Activated CD8-positive, alpha-beta T cell treated with anti-CD3 and anti-CD28 coated beads, Interleukin-2, amount 10 ng/mL, durations not matched to agents 7 days and 5 days (primary cell): Measurements from ENCODE around the gene SEC14L6. TPM values are rescaled to one million over a fixed set of nuclear protein-coding genes. Genes with fewer than 3 reads are reported as not detected.
"Not testable (repeated sequence)": the region's sequence is repeated elsewhere in the genome, so short reads cannot be mapped to it uniquely, and the experiment has no call there.

Experiments
- ATAC-seq: fragments of 150-1000 bp; cut with Tn5 transposase; one replicate; pipeline ENCODE4 v1.10.0; 2021; ENCODE audit warnings: moderate library complexity
- CTCF ChIA-PET: fragments of 350-600 bp; sonication (Branson Sonifier 250); formaldehyde crosslinking; loops from one replicate; lab custom pipeline; 2021; ENCODE audit warnings: antibody characterized with exemption; lab: Charles Lee
- POLR2A ChIA-PET: fragments of 350-600 bp; sonication (Branson Sonifier 250); formaldehyde crosslinking; loops from one replicate; lab custom pipeline; 2021; ENCODE audit warnings: antibody characterized with exemption; lab: Charles Lee
- DNase-seq: peaks from one replicate; pipeline ENCODE4 v3.0.0-alpha.2; 2020
- H3K27ac Mint-ChIP-seq: one replicate; pipeline ENCODE4 v1.8.0; 2021; ENCODE audit warnings: mild to moderate bottlenecking, mixed read lengths
- H3K27me3 Mint-ChIP-seq: one replicate; pipeline ENCODE4 v1.8.0; 2021; ENCODE audit warnings: low read depth, mixed read lengths
- H3K36me3 Mint-ChIP-seq: one replicate; pipeline ENCODE4 v1.8.0; 2021; ENCODE audit warnings: low read depth, mixed read lengths
- H3K4me1 Mint-ChIP-seq: one replicate; pipeline ENCODE4 v1.8.0; 2021; ENCODE audit warnings: low read depth, mixed read lengths
- H3K4me3 Mint-ChIP-seq: one replicate; pipeline ENCODE4 v1.8.0; 2021; ENCODE audit warnings: mild to moderate bottlenecking, mixed read lengths
- H3K9me3 Mint-ChIP-seq: one replicate; pipeline ENCODE4 v1.8.0; 2022; ENCODE audit warnings: mixed read lengths; ENCODE audit not compliant: insufficient read depth
- total RNA-seq, 2 experiments: library from RNA; stranded (reverse); gene quantifications; one replicate each; pipeline ENCODE4 v1.2.3, GENCODE V29; 2021

Gene SEC14L6
- total RNA-seq: not detected

DNA sequence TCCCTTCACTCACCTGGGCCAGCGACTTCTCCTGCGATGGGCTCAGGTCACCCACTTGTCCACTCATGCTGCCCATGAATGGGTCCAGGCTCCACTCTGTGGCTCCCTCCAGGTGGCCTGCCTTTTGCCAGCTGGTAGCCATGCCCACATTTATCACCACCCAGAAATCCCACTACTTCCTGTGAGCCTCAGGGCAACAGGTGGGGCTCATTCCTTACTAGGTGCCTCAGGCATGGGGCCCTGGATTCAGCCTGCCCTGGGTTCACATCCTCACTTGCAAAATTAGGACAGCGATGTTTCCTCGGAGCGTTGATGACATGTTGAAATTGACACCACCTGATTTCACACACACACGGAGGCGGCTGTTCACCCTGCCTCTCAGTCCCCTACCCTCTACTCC is at the start of gene SEC14L6:
Gene SEC14L6, minus strand, starts transcription at position 126 of the 400 bp plus-strand sequence. Its CDS starts 59 bp downstream, at position 67.
- Mint-ChIP-seq H3K36me3 (no peaks in the 10 kb centered on the region), H3K4me3 (no peak within 1 kb of the TSS), H3K9me3 (no peaks in the 10 kb centered on the region), H3K4me1 (peaks cover 3% of the 10 kb centered on the region), H3K27ac (no peak within 1 kb of the TSS), H3K27me3 (peaks cover 23% of the 10 kb centered on the region)
- POLR2A ChIA-PET: no interaction called here
- CTCF ChIA-PET: no interaction called here
- no peak for DNase-seq
- no peak for ATAC-seq

DNA sequence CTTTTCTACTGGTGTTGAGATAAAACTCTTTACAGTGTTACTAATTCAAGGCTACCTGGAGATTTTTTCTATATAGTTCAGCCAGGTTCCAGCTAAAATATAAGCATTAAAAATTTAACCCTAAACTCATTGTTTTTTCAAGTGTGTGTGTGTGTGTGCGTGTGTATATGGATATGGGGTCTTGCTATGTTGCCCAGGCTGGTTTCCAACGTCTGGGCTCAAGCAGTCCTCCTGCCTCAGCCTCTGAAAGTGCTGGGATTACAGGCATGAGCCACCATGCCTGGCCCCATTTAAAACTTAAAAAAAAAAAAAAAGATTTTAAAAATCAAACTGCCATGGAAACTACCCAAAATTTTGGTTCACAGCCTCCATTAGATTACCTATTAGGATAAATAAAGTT is 49.7 kb upstream of the SEC14L6 start:
- Mint-ChIP-seq H3K9me3 (no peaks in the 10 kb centered on the region), H3K27ac (no peak overlapping the region), H3K27me3 (peaks cover 4% of the 10 kb centered on the region), H3K4me3 (no peak overlapping the region), H3K36me3 (no peaks in the 10 kb centered on the region), H3K4me1 (no peaks in the 10 kb centered on the region)
- no peak for DNase-seq
- ChIA-PET CTCF (interaction anchor here (1.6 kb wide), 1 partner anchor 10 kb away, joined by 5 read pairs; the partner anchor contains the start of gene TCN2), POLR2A (no interaction called here)
- no peak for ATAC-seq

DNA sequence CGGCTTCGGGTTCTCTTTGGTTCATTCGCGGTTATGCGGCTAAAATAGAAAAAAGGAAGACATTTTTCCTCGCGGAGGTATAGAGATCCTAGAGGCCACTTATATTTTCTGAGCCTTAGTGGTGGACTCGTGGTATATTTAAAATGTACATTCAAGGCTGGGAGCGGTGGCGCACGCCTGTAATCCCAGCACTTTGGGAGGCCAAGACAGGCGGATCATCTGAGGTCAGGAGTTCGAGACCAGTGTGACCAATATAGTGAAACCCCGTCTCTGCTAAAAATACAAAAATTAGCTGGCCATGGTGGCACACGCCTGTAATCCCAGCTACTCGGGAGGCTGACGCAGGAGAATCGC is 45.8 kb upstream of the SEC14L6 start:
- DNase-seq, H3K4me3 Mint-ChIP-seq, H3K4me1 Mint-ChIP-seq, H3K36me3 Mint-ChIP-seq, ATAC-seq, H3K9me3 Mint-ChIP-seq, H3K27me3 Mint-ChIP-seq, H3K27ac Mint-ChIP-seq: not testable (repeated sequence)
- POLR2A ChIA-PET: interaction anchor here (0.9 kb wide), 1 partner anchor 166 kb away, joined by 4 read pairs; no protein-coding TSS in a partner anchor
- CTCF ChIA-PET: interaction anchor here (1.3 to 4.1 kb wide), 3 partner anchors 10 to 42 kb away, joined by 5 to 24 read pairs (median 6); partner anchors contain the start of gene TCN2

DNA sequence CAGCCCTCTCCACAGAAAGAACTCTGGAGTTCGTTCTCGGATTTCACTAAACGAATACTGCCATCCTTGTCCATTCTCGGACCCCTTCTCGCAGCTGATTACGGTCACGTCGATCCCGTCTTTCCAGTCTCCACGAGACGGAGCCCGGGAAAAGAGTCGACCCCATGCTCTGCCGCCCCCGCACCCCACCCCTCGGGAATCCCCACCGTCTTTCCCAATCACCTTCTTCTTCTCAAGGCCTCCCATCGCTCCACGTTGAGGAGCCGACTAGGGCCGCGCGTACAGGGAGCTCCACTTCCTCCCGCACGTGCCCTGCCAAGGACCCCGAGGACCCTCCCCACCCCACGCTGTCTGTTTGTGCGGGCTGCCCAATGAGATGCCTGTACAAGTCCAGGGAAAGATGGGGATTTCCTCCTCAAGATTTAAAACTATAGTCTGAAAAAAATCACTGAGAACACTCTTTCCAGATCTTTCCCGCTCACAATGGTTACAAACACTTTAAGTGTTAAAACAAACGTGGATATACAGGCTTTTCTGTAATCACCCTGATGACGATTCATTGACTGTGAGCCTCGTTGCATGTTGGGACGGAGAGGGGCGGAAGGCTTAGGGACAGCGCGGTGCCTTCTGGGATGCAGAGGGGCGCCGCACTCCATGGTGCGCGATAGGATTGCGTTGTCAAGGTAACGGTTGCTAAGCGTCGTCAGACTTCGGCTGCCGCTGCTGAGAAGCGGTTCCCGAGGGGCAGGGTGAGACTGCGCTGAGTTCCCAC is 45.2 kb upstream of the SEC14L6 start, which contains the start of gene PES1:
Gene PES1, minus strand, starts transcription at position 323 of the 772 bp plus-strand sequence. Its CDS starts 77 bp downstream, at position 246.
- Mint-ChIP-seq H3K9me3 (no peaks in the 10 kb centered on the region), H3K36me3 (peaks cover 14% of the 10 kb centered on the region), H3K4me3 (no peak within 1 kb of the TSS), H3K4me1 (no peaks in the 10 kb centered on the region), H3K27me3 (peaks cover 4% of the 10 kb centered on the region), H3K27ac (no peak within 1 kb of the TSS)
- ChIA-PET POLR2A (interaction anchor here (0.9 to 1.4 kb wide), 4 partner anchors 9 to 1070 kb away, joined by 3 to 5 read pairs (median 4); partner anchors contain the start of gene PISD), CTCF (interaction anchor here (0.6 to 4.1 kb wide), 4 partner anchors 9 to 42 kb away, joined by 3 to 24 read pairs (median 5); partner anchors contain the start of gene TCN2)
- ATAC-seq: peak; percentile 97
- peak; percentile 97 for DNase-seq

DNA sequence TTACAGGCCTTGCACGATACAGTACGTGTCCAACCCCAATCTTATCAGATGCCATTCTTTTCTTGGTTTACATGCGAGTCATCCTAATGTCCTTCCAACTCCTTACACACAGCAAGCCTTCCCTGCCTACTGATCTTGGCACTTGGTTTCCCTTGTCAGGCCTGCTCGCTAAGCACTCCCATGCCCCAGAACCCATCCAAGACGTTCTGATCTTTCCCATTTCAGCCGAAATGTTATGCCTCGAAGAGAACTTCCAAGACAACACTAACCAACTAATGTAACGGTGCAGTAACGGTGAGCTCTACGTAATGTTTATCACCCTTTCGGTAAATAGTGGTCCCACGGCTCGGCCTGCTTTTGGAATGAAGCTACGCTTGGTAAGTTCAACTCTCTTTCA is 44.6 kb upstream of the SEC14L6 start:
- no peaks in the 10 kb centered on the region for H3K4me1 Mint-ChIP-seq
- ATAC-seq: no peak
- H3K9me3 Mint-ChIP-seq: no peaks in the 10 kb centered on the region
- DNase-seq: peak; percentile 26
- H3K27me3 Mint-ChIP-seq: peaks cover 4% of the 10 kb centered on the region
- H3K27ac Mint-ChIP-seq: no peak overlapping the region
- H3K36me3 Mint-ChIP-seq: peaks cover 18% of the 10 kb centered on the region
- POLR2A ChIA-PET: interaction anchor here (0.9 to 1.4 kb wide), 4 partner anchors 10 to 1071 kb away, joined by 3 to 5 read pairs (median 4); partner anchors contain the start of gene PISD
- no peak overlapping the region for H3K4me3 Mint-ChIP-seq
- CTCF ChIA-PET: interaction anchor here (0.6 to 4.1 kb wide), 4 partner anchors 10 to 43 kb away, joined by 3 to 24 read pairs (median 4); partner anchors contain the start of gene TCN2

DNA sequence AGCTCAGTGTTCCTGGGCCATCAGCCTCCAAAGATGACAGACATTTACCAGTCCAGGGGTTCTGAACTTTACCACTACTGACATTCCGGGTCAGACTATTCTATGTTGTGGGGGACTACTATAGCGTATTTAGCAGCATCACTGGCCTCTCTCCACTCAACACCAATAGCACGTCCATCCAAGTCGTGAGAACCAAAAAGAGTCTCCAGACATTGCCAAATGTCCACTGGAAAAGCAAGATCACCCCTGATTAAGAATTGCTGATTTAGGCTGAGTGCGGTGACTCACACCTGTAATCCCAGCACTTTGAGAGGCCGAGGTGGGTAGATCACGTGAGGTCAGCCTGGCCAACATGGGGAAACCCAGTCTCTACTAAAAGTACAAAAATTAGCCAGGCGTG is 39.9 kb upstream of the SEC14L6 start:
- ChIA-PET CTCF (no interaction called here), POLR2A (no interaction called here)
- H3K4me3 Mint-ChIP-seq: no peak overlapping the region
- H3K9me3 Mint-ChIP-seq: no peaks in the 10 kb centered on the region
- H3K27ac Mint-ChIP-seq: no peak overlapping the region
- no peaks in the 10 kb centered on the region for H3K4me1 Mint-ChIP-seq
- peaks cover 38% of the 10 kb centered on the region for H3K36me3 Mint-ChIP-seq
- no peak for ATAC-seq
- H3K27me3 Mint-ChIP-seq: no peaks in the 10 kb centered on the region
- no peak for DNase-seq

DNA sequence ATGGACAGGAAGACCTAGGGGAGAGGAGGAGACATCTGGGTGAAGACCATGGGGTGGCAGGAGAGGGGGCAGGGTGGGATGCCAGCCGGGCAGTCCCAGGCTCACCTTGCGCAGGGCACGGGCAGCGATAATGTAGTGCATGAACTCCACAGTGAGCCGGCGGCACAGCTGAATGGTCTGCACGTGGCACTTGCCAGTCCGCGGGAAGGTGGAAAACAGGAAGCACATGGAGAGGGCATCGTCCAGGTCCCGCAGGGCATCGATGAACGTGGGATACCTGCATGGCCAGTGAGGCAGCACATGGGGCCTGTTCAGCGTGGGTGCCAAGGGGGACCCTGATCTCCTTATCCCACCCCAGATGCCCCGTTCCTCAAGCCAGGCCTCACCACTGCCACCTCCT is 37.9 kb upstream of the SEC14L6 start:
- POLR2A ChIA-PET: interaction anchor here (0.6 kb wide), 1 partner anchor 162 kb away, joined by 3 read pairs; no protein-coding TSS in a partner anchor
- H3K9me3 Mint-ChIP-seq: no peaks in the 10 kb centered on the region
- peaks cover 51% of the 10 kb centered on the region for H3K36me3 Mint-ChIP-seq
- no peak for ATAC-seq
- DNase-seq: no peak
- no peak overlapping the region for H3K27ac Mint-ChIP-seq
- CTCF ChIA-PET: no interaction called here
- no peaks in the 10 kb centered on the region for H3K27me3 Mint-ChIP-seq
- H3K4me1 Mint-ChIP-seq: no peaks in the 10 kb centered on the region
- no peak overlapping the region for H3K4me3 Mint-ChIP-seq

DNA sequence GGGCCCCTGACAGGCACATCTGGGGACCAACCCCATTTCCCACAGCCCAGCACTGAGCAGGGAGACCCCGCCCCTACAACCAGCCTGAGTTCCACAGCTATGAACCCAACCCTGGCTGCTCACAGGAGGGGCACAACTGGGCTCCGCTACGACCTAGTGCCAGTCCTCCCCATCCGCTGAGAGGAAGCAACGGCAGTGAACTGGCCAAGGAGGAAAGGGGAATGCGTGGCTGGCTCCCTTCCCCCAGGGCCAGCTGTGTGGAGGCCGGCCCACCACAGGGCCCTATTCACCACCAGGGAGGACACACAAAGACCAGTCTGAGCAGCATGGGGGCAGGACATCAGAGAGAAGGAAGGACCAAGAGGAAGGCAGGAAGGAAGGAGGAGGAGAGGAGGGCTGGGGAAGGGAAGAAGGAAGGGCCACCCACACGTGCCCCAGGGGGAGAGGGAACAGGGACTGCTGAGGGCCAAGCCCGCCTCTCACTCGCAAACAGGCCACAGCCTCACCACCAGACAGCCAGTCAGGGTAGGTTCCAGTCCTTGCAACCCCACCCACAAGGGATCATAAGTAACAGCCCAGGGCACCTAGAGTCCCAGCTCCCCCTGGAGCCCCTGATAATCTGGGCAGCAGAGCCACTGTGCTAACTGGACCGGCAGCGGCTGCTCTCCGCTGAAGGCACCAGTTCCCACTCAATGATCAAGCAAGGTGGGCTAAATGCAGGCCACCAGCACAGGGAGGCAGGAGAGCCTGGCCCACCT is 36.4 kb upstream of the SEC14L6 start:
- H3K36me3 Mint-ChIP-seq: peaks cover 57% of the 10 kb centered on the region
- H3K27ac Mint-ChIP-seq: no peak overlapping the region

DNA sequence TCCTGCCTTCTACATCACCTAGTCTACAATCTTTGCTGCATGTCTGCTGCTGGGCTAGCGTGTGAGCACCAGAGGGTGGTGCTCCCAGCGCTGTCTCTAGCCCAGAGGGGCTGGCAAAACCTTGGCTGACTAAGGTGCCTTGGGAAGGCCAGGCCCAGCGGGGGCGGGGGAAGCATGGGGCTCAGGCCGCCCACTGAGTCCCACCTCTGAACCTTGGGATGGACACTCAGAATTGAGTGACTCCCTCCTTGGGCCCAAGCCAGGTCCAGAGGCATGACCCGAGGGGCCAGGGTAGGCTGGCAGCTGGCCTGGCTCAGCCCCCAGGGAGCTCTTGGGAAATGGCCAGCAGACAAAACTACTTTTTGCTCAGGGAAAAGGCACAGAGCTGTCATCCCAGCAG is 35.5 kb upstream of the SEC14L6 start:
- no peaks in the 10 kb centered on the region for H3K4me1 Mint-ChIP-seq
- no peak for ATAC-seq
- no peak for DNase-seq
- ChIA-PET CTCF (interaction anchor here (2.0 kb wide), 1 partner anchor 19 kb away, joined by 4 read pairs; no protein-coding TSS in a partner anchor), POLR2A (no interaction called here)
- no peak overlapping the region for H3K27ac Mint-ChIP-seq
- H3K27me3 Mint-ChIP-seq: no peaks in the 10 kb centered on the region
- no peak overlapping the region for H3K4me3 Mint-ChIP-seq
- H3K36me3 Mint-ChIP-seq: peaks cover 55% of the 10 kb centered on the region
- H3K9me3 Mint-ChIP-seq: no peaks in the 10 kb centered on the region

More for the DNA sequence above, 36.4 kb upstream of the SEC14L6 start:
- ATAC-seq (no peak), DNase-seq (no peak)
- Mint-ChIP-seq H3K4me1 (no peaks in the 10 kb centered on the region), H3K4me3 (no peak overlapping the region), H3K27me3 (no peaks in the 10 kb centered on the region), H3K9me3 (no peaks in the 10 kb centered on the region)
- ChIA-PET CTCF (interaction anchor here (2.0 kb wide), 1 partner anchor 18 kb away, joined by 4 read pairs; no protein-coding TSS in a partner anchor), POLR2A (interaction anchor here (0.6 kb wide), 2 partner anchors 21 to 667 kb away, joined by 3 read pairs; no protein-coding TSS in a partner anchor)

DNA sequence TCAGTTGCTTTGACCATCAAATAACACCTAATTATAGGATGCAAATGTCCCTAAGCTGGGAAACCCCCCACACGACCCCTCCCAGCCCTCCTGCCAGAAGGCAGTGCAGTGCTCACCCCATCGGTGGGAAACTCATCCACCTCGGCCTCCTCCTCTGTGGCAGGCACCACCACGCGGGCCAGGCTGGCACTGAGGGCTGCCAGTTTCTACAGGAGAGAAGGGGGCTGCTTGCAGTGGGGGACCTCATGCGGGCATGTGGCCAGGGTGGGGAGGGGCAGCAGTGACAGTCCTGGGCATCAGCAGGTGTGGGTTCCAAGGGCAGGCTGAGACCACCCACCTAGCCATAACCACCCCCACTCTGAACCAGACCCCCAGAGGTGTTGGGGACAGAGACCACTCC is 34.4 kb upstream of the SEC14L6 start:
- Mint-ChIP-seq H3K36me3 (peaks cover 54% of the 10 kb centered on the region), H3K27ac (no peak overlapping the region), H3K4me3 (no peak overlapping the region), H3K27me3 (no peaks in the 10 kb centered on the region), H3K4me1 (no peaks in the 10 kb centered on the region), H3K9me3 (no peaks in the 10 kb centered on the region)
- no peak for ATAC-seq
- DNase-seq: no peak
- ChIA-PET POLR2A (no interaction called here), CTCF (no interaction called here)

DNA sequence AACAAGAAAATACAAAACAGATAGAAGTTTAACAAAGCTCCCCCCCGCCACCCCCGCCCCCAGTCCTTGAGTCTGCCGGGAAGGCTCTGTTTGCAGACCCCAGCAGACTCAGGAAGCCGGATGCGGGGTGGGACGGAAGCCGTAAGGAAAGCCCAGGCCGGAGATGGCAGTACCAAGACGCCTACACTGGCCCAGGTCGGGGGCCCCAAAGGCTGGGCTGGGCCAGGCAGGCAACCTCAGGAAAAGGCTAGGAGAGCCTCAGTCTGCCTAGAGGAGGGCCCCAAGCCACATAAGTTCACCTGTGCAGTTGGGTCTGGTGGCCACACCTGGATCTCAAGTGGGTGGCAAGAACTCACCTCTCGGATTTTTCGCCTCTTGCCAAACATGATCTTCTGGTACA is 31.9 kb upstream of the SEC14L6 start:
- POLR2A ChIA-PET: no interaction called here
- H3K4me3 Mint-ChIP-seq: no peak overlapping the region
- peaks cover 45% of the 10 kb centered on the region for H3K36me3 Mint-ChIP-seq
- CTCF ChIA-PET: no interaction called here
- ATAC-seq (no peak), DNase-seq (no peak)
- peaks cover 3% of the 10 kb centered on the region for H3K4me1 Mint-ChIP-seq
- no peak overlapping the region for H3K27ac Mint-ChIP-seq
- peaks cover 3% of the 10 kb centered on the region for H3K27me3 Mint-ChIP-seq
- H3K9me3 Mint-ChIP-seq: no peaks in the 10 kb centered on the region
